NCI-H345 treated with DMSO at 0.1 percent for 48 hours (cell line): Measurements from ENCODE around the gene GPR32.
"Not testable (repeated sequence)": the region's sequence is repeated elsewhere in the genome, so short reads cannot be mapped to it uniquely, and the experiment has no call there.

Experiments used
- DNase-seq: peaks from one replicate; lab custom pipeline; 2025; ENCODE audit not compliant: unreplicated experiment; lab: John Stamatoyannopoulos, UW

Gene GPR32

GRCh38 chr19:50779504-50780457 lies 9.5 kb downstream of the GPR32 start:
- DNase-seq = no peak

GRCh38 chr19:50780753-50781435 lies 10.6 kb downstream of the GPR32 start:
- no peak for DNase-seq

GRCh38 chr19:50783848-50784152 lies 13.5 kb downstream of the GPR32 start:
- DNase-seq = not testable (repeated sequence)

GRCh38 chr19:50784710-50785109 lies 14.4 kb downstream of the GPR32 start:
- DNase-seq = no peak

GRCh38 chr19:50785329-50785728 lies 15.1 kb downstream of the GPR32 start:
- no peak for DNase-seq

GRCh38 chr19:50790396-50790795 lies 20.1 kb downstream of the GPR32 start, which contains the start of gene ACP4:
TSS of gene ACP4 (plus strand) at chr19:50790415. CDS start at chr19:50790415, 0 bp downstream.
- DNase-seq = no peak

- no peak for DNase-seq
Observed at GRCh38 chr19:50790922-50791467, 20.7 kb downstream of the GPR32 start.

GRCh38 chr19:50791594-50792271 lies 21.5 kb downstream of the GPR32 start:
- DNase-seq = no peak

GRCh38 chr19:50792272-50793250 lies 22.3 kb downstream of the GPR32 start:
- no peak for DNase-seq

- no peak for DNase-seq
Observed at GRCh38 chr19:50793558-50794065, 23.3 kb downstream of the GPR32 start.

GRCh38 chr19:50794074-50794875 lies 24.0 kb downstream of the GPR32 start:
- DNase-seq = no peak

- no peak for DNase-seq
Observed at GRCh38 chr19:50794876-50795663, 24.8 kb downstream of the GPR32 start.

GRCh38 chr19:50795664-50796073 lies 25.4 kb downstream of the GPR32 start:
- no peak for DNase-seq

GRCh38 chr19:50796128-50796633 lies 25.9 kb downstream of the GPR32 start:
- DNase-seq = no peak

- no peak for DNase-seq
Observed at GRCh38 chr19:50796634-50797428, 26.6 kb downstream of the GPR32 start.

GRCh38 chr19:50797429-50797780 lies 27.1 kb downstream of the GPR32 start:
- DNase-seq = no peak
